HEK293 (cell line): Measurements from ENCODE around the gene NLRX1.

ENCODE experiments used
- CTCF ChIA-PET: fragments of 350-600 bp; formaldehyde crosslinking; extraction: SDS; loops from one replicate; lab custom pipeline; 2021; ENCODE audit warnings: antibody characterized with exemption; lab: Yijun Ruan, JAX
- POLR2A ChIA-PET: fragments of 300-600 bp; formaldehyde crosslinking; extraction: SDS; loops from one replicate; lab custom pipeline; 2020; ENCODE audit warnings: antibody characterized with exemption, inconsistent platforms; lab: Yijun Ruan, JAX
- H3K27ac ChIP-seq: fragments of 200-500 bp; sonication (Bioruptor generic); 2 replicates; pipeline ENCODE4 v1.5.1; 2014; ENCODE audit warnings: low read depth, low read length, control low read depth, inconsistent platforms; ENCODE audit errors: extremely low read depth
- H3K36me3 ChIP-seq, 2 experiments: fragments of 200-500 bp in 1 of 2; sonication (Bioruptor generic) in 1 of 2; 1 replicate in 1 of 2; 2 replicates in 1 of 2; pipeline ENCODE4 v1.5.1; 2014 to 2017; ENCODE audit warnings: inconsistent platforms in 2 of 2, low read length in 2 of 2; ENCODE audit not compliant: control insufficient read depth in 2 of 2, insufficient read depth in 1 of 2
- H3K4me1 ChIP-seq: fragments of 200-500 bp; sonication (Bioruptor generic); 2 replicates; pipeline ENCODE4 v1.5.1; 2014; ENCODE audit warnings: mild to moderate bottlenecking, low read length, inconsistent platforms; ENCODE audit not compliant: control insufficient read depth, insufficient read depth
- H3K4me3 ChIP-seq: 2 replicates; pipeline ENCODE4 v1.5.1; 2011; ENCODE audit warnings: low read depth, mild to moderate bottlenecking, control low read depth, low read length, moderate library complexity
- H3K9me3 ChIP-seq: fragments of 200-500 bp; sonication (Bioruptor generic); 2 replicates; pipeline ENCODE4 v1.5.1; 2014; ENCODE audit warnings: low read depth, low read length, inconsistent platforms; ENCODE audit not compliant: control insufficient read depth, insufficient read depth
- GLI2 ChIP-seq: fragments of 450-650 bp; formaldehyde crosslinking; IDR thresholded peaks from 2 replicates; pipeline ENCODE4; 2017; ENCODE audit warnings: missing biosample characterization, missing genetic modification characterization, low read depth, borderline replicate concordance
- KLF7 ChIP-seq: fragments of 450-650 bp; formaldehyde crosslinking; IDR thresholded peaks from 2 replicates; pipeline ENCODE4 v1.5.1; 2016; ENCODE audit warnings: missing biosample characterization, missing genetic modification characterization, borderline replicate concordance
- MEIS1 ChIP-seq: sonication (generic); formaldehyde crosslinking; IDR thresholded peaks from 2 replicates; pipeline ENCODE4 v1.8.1; 2022; ENCODE audit warnings: missing genetic modification reagents, mild to moderate bottlenecking, borderline replicate concordance
- TCF7L2 ChIP-seq: IDR thresholded peaks from 2 replicates; pipeline ENCODE4 v1.6.1; 2011; ENCODE audit warnings: low read depth, mild to moderate bottlenecking, inconsistent platforms, low read length, moderate library complexity, borderline replicate concordance
- ZNF10 ChIP-seq: fragments of 450-650 bp; formaldehyde crosslinking; IDR thresholded peaks from 2 replicates; pipeline ENCODE4 v1.5.1; 2017; ENCODE audit warnings: missing biosample characterization, missing genetic modification characterization
- ZNF221 ChIP-seq: fragments of 450-650 bp; formaldehyde crosslinking; IDR thresholded peaks from 2 replicates; pipeline ENCODE4 v1.5.1; 2017; ENCODE audit warnings: missing biosample characterization, missing genetic modification characterization, borderline replicate concordance
- ZNF529 ChIP-seq: fragments of 450-650 bp; formaldehyde crosslinking; IDR thresholded peaks from 2 replicates; pipeline ENCODE4 v1.5.1; 2017; ENCODE audit warnings: missing genetic modification characterization, missing biosample characterization; ENCODE audit not compliant: insufficient replicate concordance
- ZNF530 ChIP-seq: fragments of 450-650 bp; formaldehyde crosslinking; IDR thresholded peaks from 2 replicates; pipeline ENCODE4 v1.5.1; 2016; ENCODE audit warnings: low read depth, missing biosample characterization, missing genetic modification characterization
- ZNF544 ChIP-seq: fragments of 450-650 bp; formaldehyde crosslinking; IDR thresholded peaks from 2 replicates; pipeline ENCODE4 v1.5.0; 2017; ENCODE audit warnings: missing biosample characterization, missing genetic modification characterization
- ZNF596 ChIP-seq: fragments of 450-650 bp; IDR thresholded peaks from 2 replicates; pipeline ENCODE4 v1.5.0; 2018; ENCODE audit warnings: missing biosample characterization, mild to moderate bottlenecking, missing genetic modification characterization, moderate library complexity
- ZNF610 ChIP-seq: fragments of 450-650 bp; formaldehyde crosslinking; IDR thresholded peaks from 2 replicates; pipeline ENCODE4 v1.5.1; 2016; ENCODE audit warnings: missing biosample characterization, missing genetic modification characterization, borderline replicate concordance
- TF ChIP-seq, protein P1 (sequence below): fragments of 450-650 bp; formaldehyde crosslinking; IDR thresholded peaks from 2 replicates; pipeline ENCODE4 v1.5.1; 2017; ENCODE audit warnings: missing biosample characterization, missing genetic modification characterization
- TF ChIP-seq, protein P2 (sequence below): fragments of 450-650 bp; formaldehyde crosslinking; IDR thresholded peaks from 2 replicates; pipeline ENCODE4 v1.5.1; 2016; ENCODE audit warnings: missing biosample characterization, missing genetic modification characterization
- TF ChIP-seq, protein P3 (sequence below): fragments of 450-650 bp; formaldehyde crosslinking; IDR thresholded peaks from 2 replicates; pipeline ENCODE4 v1.5.1; 2016; ENCODE audit warnings: missing biosample characterization, missing genetic modification characterization
- TF ChIP-seq, protein P4 (sequence below): fragments of 450-650 bp; formaldehyde crosslinking; IDR thresholded peaks from 2 replicates; pipeline ENCODE4 v1.5.1; 2016; ENCODE audit warnings: missing biosample characterization, missing genetic modification characterization, borderline replicate concordance

The NLRX1 gene

DNA sequence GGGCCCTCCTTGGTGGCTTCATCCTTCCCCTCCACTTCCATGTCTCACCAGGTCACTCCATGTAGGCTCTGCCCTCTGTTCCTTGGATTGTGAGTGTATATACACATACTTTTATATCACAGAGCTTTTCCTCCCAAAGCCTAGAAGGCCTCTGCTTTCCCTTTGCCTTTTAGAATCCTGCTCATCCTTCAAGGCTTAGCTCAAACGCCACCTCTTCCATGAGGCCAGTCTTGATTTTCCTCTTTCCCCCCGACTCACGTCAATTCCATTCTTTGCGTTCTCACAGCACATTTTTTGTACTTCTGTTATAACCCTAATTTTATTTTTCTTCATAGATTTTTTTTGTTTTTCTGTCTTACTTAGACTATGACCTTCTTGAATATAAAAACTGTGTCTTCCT is 15.9 kb upstream of the NLRX1 start:
- Histone ChIP-seq H3K9me3 (no peaks in the 10 kb centered on the region), H3K4me1 (no peaks in the 10 kb centered on the region), H3K36me3 (peaks cover 0 to 17% of the 10 kb centered on the region in 2 experiments; a peak in 1 of 3 replicates), H3K4me3 (no peak overlapping the region), H3K27ac (no peak overlapping the region)
- POLR2A ChIA-PET, result interaction anchor here (0.6 to 1.3 kb wide), 2 partner anchors 11 to 31 kb away, joined by 3 to 5 read pairs; partner anchors contain the start of gene HINFP
- no peak for TF ChIP-seq ZNF10
- TF ChIP-seq, protein P1, sequence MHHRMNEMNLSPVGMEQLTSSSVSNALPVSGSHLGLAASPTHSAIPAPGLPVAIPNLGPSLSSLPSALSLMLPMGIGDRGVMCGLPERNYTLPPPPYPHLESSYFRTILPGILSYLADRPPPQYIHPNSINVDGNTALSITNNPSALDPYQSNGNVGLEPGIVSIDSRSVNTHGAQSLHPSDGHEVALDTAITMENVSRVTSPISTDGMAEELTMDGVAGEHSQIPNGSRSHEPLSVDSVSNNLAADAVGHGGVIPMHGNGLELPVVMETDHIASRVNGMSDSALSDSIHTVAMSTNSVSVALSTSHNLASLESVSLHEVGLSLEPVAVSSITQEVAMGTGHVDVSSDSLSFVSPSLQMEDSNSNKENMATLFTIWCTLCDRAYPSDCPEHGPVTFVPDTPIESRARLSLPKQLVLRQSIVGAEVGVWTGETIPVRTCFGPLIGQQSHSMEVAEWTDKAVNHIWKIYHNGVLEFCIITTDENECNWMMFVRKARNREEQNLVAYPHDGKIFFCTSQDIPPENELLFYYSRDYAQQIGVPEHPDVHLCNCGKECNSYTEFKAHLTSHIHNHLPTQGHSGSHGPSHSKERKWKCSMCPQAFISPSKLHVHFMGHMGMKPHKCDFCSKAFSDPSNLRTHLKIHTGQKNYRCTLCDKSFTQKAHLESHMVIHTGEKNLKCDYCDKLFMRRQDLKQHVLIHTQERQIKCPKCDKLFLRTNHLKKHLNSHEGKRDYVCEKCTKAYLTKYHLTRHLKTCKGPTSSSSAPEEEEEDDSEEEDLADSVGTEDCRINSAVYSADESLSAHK (tag by site-specific recombination), result no peak
- TF ChIP-seq ZNF529, result no peak
- TF ChIP-seq, protein P2, sequence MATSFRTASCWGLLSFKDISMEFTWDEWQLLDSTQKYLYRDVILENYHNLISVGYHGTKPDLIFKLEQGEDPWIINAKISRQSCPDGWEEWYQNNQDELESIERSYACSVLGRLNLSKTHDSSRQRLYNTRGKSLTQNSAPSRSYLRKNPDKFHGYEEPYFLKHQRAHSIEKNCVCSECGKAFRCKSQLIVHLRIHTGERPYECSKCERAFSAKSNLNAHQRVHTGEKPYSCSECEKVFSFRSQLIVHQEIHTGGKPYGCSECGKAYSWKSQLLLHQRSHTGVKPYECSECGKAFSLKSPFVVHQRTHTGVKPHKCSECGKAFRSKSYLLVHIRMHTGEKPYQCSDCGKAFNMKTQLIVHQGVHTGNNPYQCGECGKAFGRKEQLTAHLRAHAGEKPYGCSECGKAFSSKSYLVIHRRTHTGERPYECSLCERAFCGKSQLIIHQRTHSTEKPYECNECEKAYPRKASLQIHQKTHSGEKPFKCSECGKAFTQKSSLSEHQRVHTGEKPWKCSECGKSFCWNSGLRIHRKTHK (tag by site-specific recombination), result no peak
- TF ChIP-seq, protein P3, sequence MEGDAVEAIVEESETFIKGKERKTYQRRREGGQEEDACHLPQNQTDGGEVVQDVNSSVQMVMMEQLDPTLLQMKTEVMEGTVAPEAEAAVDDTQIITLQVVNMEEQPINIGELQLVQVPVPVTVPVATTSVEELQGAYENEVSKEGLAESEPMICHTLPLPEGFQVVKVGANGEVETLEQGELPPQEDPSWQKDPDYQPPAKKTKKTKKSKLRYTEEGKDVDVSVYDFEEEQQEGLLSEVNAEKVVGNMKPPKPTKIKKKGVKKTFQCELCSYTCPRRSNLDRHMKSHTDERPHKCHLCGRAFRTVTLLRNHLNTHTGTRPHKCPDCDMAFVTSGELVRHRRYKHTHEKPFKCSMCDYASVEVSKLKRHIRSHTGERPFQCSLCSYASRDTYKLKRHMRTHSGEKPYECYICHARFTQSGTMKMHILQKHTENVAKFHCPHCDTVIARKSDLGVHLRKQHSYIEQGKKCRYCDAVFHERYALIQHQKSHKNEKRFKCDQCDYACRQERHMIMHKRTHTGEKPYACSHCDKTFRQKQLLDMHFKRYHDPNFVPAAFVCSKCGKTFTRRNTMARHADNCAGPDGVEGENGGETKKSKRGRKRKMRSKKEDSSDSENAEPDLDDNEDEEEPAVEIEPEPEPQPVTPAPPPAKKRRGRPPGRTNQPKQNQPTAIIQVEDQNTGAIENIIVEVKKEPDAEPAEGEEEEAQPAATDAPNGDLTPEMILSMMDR (tag by site-specific recombination), result no peak
- no peak for TF ChIP-seq ZNF596 (tag by site-specific recombination)
- TF ChIP-seq KLF7, result no peak
- no peak for TF ChIP-seq ZNF221 (tag by site-specific recombination)
- no peak for TF ChIP-seq GLI2
- TF ChIP-seq TCF7L2, result no peak
- TF ChIP-seq ZNF610 (tag by site-specific recombination), result no peak
- TF ChIP-seq, protein P4, sequence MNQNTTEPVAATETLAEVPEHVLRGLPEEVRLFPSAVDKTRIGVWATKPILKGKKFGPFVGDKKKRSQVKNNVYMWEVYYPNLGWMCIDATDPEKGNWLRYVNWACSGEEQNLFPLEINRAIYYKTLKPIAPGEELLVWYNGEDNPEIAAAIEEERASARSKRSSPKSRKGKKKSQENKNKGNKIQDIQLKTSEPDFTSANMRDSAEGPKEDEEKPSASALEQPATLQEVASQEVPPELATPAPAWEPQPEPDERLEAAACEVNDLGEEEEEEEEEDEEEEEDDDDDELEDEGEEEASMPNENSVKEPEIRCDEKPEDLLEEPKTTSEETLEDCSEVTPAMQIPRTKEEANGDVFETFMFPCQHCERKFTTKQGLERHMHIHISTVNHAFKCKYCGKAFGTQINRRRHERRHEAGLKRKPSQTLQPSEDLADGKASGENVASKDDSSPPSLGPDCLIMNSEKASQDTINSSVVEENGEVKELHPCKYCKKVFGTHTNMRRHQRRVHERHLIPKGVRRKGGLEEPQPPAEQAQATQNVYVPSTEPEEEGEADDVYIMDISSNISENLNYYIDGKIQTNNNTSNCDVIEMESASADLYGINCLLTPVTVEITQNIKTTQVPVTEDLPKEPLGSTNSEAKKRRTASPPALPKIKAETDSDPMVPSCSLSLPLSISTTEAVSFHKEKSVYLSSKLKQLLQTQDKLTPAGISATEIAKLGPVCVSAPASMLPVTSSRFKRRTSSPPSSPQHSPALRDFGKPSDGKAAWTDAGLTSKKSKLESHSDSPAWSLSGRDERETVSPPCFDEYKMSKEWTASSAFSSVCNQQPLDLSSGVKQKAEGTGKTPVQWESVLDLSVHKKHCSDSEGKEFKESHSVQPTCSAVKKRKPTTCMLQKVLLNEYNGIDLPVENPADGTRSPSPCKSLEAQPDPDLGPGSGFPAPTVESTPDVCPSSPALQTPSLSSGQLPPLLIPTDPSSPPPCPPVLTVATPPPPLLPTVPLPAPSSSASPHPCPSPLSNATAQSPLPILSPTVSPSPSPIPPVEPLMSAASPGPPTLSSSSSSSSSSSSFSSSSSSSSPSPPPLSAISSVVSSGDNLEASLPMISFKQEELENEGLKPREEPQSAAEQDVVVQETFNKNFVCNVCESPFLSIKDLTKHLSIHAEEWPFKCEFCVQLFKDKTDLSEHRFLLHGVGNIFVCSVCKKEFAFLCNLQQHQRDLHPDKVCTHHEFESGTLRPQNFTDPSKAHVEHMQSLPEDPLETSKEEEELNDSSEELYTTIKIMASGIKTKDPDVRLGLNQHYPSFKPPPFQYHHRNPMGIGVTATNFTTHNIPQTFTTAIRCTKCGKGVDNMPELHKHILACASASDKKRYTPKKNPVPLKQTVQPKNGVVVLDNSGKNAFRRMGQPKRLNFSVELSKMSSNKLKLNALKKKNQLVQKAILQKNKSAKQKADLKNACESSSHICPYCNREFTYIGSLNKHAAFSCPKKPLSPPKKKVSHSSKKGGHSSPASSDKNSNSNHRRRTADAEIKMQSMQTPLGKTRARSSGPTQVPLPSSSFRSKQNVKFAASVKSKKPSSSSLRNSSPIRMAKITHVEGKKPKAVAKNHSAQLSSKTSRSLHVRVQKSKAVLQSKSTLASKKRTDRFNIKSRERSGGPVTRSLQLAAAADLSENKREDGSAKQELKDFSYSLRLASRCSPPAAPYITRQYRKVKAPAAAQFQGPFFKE (tag by site-specific recombination), result no peak
- no peak for TF ChIP-seq MEIS1
- no peak for TF ChIP-seq ZNF544 (tag by site-specific recombination)
- TF ChIP-seq ZNF530 (tag by site-specific recombination), result no peak
- CTCF ChIA-PET, result interaction anchor here (0.6 to 2.9 kb wide), 6 partner anchors 12 to 246 kb away, joined by 3 to 10 read pairs (median 4); no protein-coding TSS in a partner anchor
